ENCODE results near the gene ZNF366. TPM values are rescaled to one million over a fixed set of nuclear protein-coding genes. Genes with fewer than 3 reads are reported as not detected.

ZNF366 gene
- total RNA-seq, 2 donors from 2014 or later, result 0.45 to 0.47 TPM

- intact Hi-C loops (cut with DNase I), result no loop called here
- no peaks in the 10 kb centered on the region for H3K9me3 ChIP-seq
- H3K27ac ChIP-seq, result no peak overlapping the region
- H3K4me3 ChIP-seq, result no peak overlapping the region
- H3K36me3 ChIP-seq, result no peaks in the 10 kb centered on the region
- no peaks in the 10 kb centered on the region for H3K27me3 ChIP-seq
- no peak for DNase-seq
- no peak overlapping the region for H3K9ac ChIP-seq (ENCODE audit: low read depth in 2 of 2, low read length in 2 of 2)
- TF ChIP-seq, protein P1, sequence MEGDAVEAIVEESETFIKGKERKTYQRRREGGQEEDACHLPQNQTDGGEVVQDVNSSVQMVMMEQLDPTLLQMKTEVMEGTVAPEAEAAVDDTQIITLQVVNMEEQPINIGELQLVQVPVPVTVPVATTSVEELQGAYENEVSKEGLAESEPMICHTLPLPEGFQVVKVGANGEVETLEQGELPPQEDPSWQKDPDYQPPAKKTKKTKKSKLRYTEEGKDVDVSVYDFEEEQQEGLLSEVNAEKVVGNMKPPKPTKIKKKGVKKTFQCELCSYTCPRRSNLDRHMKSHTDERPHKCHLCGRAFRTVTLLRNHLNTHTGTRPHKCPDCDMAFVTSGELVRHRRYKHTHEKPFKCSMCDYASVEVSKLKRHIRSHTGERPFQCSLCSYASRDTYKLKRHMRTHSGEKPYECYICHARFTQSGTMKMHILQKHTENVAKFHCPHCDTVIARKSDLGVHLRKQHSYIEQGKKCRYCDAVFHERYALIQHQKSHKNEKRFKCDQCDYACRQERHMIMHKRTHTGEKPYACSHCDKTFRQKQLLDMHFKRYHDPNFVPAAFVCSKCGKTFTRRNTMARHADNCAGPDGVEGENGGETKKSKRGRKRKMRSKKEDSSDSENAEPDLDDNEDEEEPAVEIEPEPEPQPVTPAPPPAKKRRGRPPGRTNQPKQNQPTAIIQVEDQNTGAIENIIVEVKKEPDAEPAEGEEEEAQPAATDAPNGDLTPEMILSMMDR (IDR thresholded peaks at IDR 0.05), result no peak
- no peaks in the 10 kb centered on the region for H3K4me1 ChIP-seq
These were observed 89.7 kb downstream of the ZNF366 start for GRCh38 chr5:72417333-72418062.

- Histone ChIP-seq H3K4me3 (no peak overlapping the region), H3K4me1 (no peaks in the 10 kb centered on the region), H3K27me3 (no peaks in the 10 kb centered on the region), H3K9me3 (no peaks in the 10 kb centered on the region), H3K9ac (ENCODE audit: low read depth in 2 of 2, low read length in 2 of 2) (no peak overlapping the region), H3K36me3 (no peaks in the 10 kb centered on the region), H3K27ac (no peak overlapping the region)
- intact Hi-C loops (cut with DNase I), result no loop called here
- DNase-seq, result no peak
- TF ChIP-seq, protein P1 (IDR thresholded peaks at IDR 0.05), result no peak
These were observed 91.4 kb downstream of the ZNF366 start for GRCh38 chr5:72415616-72416325.

GRCh38 chr5:72412283-72413055 lies 94.7 kb downstream of the ZNF366 start:
- TF ChIP-seq, protein P1 (IDR thresholded peaks at IDR 0.05), result no peak
- no peak overlapping the region for H3K27ac ChIP-seq
- H3K4me3 ChIP-seq, result no peak overlapping the region
- intact Hi-C loops (cut with DNase I), result no loop called here
- H3K9ac ChIP-seq (ENCODE audit: low read depth in 2 of 2, low read length in 2 of 2), result no peak overlapping the region
- H3K9me3 ChIP-seq, result no peaks in the 10 kb centered on the region
- H3K27me3 ChIP-seq, result no peaks in the 10 kb centered on the region
- no peaks in the 10 kb centered on the region for H3K4me1 ChIP-seq
- H3K36me3 ChIP-seq, result no peaks in the 10 kb centered on the region
- no peak for DNase-seq

DNA sequence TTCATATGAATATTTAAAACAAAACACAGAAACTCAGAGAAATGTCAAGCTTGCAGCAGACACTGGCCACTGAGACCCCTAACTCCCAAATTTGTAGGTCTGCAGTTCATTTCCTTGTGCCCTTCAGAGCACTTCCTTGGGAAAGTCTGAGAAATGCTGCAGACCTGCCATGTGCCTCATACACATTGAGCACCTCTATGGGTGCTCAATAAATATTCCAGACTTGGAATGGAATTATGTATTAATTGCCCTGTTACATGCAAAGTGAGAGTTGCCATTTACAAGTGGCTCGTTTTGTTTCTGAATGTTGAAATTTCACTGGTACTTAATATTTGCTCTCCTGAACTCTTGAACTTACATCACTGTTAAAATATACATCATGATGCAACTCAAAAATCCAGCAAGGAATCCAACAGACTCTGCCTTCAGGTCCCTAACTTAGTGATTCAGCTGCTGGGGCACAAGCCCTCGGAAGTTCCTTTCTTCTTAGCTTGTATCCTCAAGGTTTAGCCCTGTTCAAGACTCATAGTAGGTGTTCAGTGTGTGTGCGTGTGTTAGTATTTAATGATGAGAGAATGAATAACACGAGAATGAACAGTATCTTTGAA lies 96.4 kb downstream of the ZNF366 start:
- no peaks in the 10 kb centered on the region for H3K36me3 ChIP-seq
- TF ChIP-seq, protein P1 (IDR thresholded peaks at IDR 0.05), result no peak
- no peak overlapping the region for H3K9ac ChIP-seq (ENCODE audit: low read depth in 2 of 2, low read length in 2 of 2)
- no peak overlapping the region for H3K4me3 ChIP-seq
- H3K27me3 ChIP-seq, result no peaks in the 10 kb centered on the region
- H3K9me3 ChIP-seq, result no peaks in the 10 kb centered on the region
- DNase-seq, result no peak
- intact Hi-C loops (cut with DNase I), result no loop called here
- no peaks in the 10 kb centered on the region for H3K4me1 ChIP-seq
- H3K27ac ChIP-seq, result no peak overlapping the region

DNA sequence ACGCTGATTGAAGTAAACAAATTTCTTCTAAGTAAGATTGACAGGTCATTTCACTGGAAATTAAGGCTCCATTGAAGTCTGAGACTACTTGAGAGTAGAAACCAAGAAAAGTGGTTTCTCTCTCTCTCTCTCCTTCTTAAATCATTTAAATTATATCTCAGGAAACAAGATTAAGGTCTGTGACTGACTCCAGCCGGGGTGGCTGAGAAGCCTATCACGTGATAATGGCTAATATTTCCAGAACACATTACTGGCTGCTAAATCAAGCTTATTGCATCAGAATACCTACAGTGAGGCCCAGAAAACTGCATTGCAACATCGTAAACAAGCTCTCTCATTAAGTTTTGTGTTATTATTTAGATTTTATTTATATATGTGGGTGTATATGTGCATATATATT lies 98.6 kb downstream of the ZNF366 start:
- no peaks in the 10 kb centered on the region for H3K27me3 ChIP-seq
- TF ChIP-seq, protein P1 (IDR thresholded peaks at IDR 0.05), result no peak
- no peak overlapping the region for H3K9ac ChIP-seq (ENCODE audit: low read depth in 2 of 2, low read length in 2 of 2)
- no peak overlapping the region for H3K4me3 ChIP-seq
- H3K4me1 ChIP-seq, result no peaks in the 10 kb centered on the region
- H3K9me3 ChIP-seq, result no peaks in the 10 kb centered on the region
- H3K27ac ChIP-seq, result no peak overlapping the region
- no peaks in the 10 kb centered on the region for H3K36me3 ChIP-seq
- no peak for DNase-seq
- intact Hi-C loops (cut with DNase I), result no loop called here
